ENCODE data around the gene KLHL35. TPM values are rescaled to one million over a fixed set of nuclear protein-coding genes. Genes with fewer than 3 reads are reported as not detected.

The KLHL35 gene
- total and polyA plus RNA-seq, 2 experiments from 2014 or later: 0.10 to 0.28 TPM

DNA sequence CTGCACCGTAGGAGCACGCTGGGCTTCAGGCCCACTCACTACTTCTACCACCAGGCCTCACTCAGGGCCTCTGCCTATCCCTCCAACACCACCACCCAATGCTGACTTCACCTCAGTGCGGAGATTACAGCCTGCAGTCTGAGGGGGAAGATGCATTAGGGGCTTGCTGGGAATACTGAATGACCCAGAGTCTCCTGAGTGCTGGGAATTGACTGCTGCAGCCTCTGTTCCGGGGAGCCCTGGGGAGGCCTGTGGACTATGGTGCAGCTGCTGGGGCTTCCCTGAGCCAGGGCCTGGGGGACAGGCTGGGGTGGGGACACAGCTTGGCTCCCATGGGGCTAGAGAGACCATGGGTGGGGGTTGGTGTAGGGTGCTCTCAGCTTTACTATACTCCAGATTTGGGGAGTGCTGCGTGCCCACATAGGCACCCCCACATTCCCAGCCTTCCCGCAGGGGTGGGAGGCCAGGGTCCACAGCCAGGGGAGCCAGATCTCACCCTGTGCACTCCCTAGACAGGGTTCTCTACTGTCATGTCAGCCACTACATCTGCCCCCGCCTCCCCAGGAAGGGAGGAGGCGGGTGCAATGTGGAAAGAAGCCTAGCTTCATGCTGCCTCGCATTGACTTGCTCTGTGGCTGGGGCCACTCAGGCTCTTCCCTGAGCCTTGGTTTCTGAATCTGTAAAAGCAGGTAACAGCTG is 48.4 kb upstream of the KLHL35 start:
- Histone ChIP-seq H3K36me3 (ENCODE audit: insufficient read depth) (no peaks in the 10 kb centered on the region), H4K20me1 (replicated peaks; ENCODE audit: insufficient read depth) (no peaks in the 10 kb centered on the region), H3K4me2 (no peak overlapping the region), H3K9me2 (ENCODE audit: insufficient read depth) (no peaks in the 10 kb centered on the region), H2AFZ (no peak overlapping the region), H3K27me3 (ENCODE audit: insufficient read depth) (no peaks in the 10 kb centered on the region), H3K79me2 (replicated peaks; ENCODE audit: insufficient read depth) (no peaks in the 10 kb centered on the region), H3K27ac (ENCODE audit: low read depth) (no peak overlapping the region), H3K4me3 (no peak overlapping the region), H3F3A (replicated peaks; ENCODE audit: low read depth) (no peaks in the 10 kb centered on the region), H3K4me1 (ENCODE audit: insufficient read depth) (no peaks in the 10 kb centered on the region)
- no peak overlapping the region; the same call in 1 of the 2 replicates for H3K27ac Mint-ChIP-seq
- peaks cover 10% of the 10 kb centered on the region for H3K27me3 Mint-ChIP-seq (ENCODE audit: insufficient read depth, low read depth, poor library complexity)
- no peak for DNase-seq (ENCODE audit: low spot score)
- no peaks in the 10 kb centered on the region for H3K36me3 Mint-ChIP-seq (ENCODE audit: low read depth)
- peaks cover 7% of the 10 kb centered on the region; the same call in 1 of the 3 replicates for H3K4me1 Mint-ChIP-seq
- no peaks in the 10 kb centered on the region for H3K9me3 Mint-ChIP-seq
- ATAC-seq: no peak; the same call in 1 of the 3 replicates
- no peak for TF ChIP-seq EZH2phosphoT487 (IDR thresholded peaks at IDR 0.05; ENCODE audit: unreplicated experiment)
- no peak for TF ChIP-seq CREB1 (CRISPR knock-in tag; IDR thresholded peaks at IDR 0.05; ENCODE audit: low read depth)
- TF ChIP-seq NANOG (IDR thresholded peaks at IDR 0.05; ENCODE audit: borderline replicate concordance): no peak
- TF ChIP-seq, protein P1, sequence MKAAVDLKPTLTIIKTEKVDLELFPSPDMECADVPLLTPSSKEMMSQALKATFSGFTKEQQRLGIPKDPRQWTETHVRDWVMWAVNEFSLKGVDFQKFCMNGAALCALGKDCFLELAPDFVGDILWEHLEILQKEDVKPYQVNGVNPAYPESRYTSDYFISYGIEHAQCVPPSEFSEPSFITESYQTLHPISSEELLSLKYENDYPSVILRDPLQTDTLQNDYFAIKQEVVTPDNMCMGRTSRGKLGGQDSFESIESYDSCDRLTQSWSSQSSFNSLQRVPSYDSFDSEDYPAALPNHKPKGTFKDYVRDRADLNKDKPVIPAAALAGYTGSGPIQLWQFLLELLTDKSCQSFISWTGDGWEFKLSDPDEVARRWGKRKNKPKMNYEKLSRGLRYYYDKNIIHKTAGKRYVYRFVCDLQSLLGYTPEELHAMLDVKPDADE (IDR thresholded peaks at IDR 0.05): no peak
- H3K4me3 Mint-ChIP-seq: no peak overlapping the region

DNA sequence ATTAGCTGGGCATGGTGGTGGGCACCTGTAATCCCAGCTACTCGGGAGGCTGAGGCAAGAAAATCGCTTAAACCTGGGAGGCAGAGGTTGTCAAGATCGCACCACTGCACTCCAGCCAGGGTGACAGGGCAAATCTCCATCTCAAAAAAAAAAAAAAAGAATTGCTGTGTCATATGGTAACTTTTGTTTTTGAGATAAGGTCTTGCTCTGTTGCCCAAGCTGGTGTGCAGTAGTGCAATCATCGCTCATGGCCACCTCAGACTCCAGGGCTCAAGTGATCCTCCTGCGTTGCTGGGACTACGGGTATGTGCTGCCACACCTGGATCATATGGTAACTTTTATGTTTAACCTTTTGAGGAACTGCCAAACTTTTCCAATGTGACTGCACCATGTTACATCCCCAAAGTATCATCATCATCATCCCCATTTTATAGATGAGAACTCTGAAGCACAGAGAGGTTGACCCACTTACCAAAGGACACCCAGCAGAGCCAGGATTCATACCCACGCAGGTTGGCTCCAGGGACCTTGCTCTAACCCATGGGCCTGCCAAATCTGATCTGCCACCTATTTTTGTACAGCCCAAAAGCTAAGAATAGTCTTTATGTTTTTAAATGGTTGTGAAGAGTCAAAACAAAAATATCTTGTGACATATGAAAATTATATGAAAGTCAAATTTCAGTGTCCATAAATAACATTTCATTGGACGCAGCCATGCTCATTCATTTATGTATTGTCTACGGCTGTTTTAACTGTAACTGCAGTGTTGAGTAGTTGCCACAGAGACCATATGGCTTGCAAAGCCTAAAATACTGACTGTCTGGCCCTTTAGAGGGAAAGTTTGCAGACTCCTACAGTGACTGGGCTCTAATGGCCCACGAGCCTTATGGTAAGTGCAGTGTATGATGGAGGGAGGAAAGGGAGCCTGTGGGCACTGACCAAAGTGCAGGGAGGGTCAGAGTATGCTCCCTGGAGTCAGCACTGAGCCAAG is 47.5 kb upstream of the KLHL35 start:
- H3K4me1 Mint-ChIP-seq: peaks cover 13% of the 10 kb centered on the region
- TF ChIP-seq NANOG (IDR thresholded peaks at IDR 0.05; ENCODE audit: borderline replicate concordance) (no peak), EZH2phosphoT487 (IDR thresholded peaks at IDR 0.05; ENCODE audit: unreplicated experiment) (no peak), ZNF331 (CRISPR knock-in tag; IDR thresholded peaks at IDR 0.05; ENCODE audit: low read depth) (no peak)
- TF ChIP-seq, protein P1 (IDR thresholded peaks at IDR 0.05): no peak
- TF ChIP-seq, protein P2, sequence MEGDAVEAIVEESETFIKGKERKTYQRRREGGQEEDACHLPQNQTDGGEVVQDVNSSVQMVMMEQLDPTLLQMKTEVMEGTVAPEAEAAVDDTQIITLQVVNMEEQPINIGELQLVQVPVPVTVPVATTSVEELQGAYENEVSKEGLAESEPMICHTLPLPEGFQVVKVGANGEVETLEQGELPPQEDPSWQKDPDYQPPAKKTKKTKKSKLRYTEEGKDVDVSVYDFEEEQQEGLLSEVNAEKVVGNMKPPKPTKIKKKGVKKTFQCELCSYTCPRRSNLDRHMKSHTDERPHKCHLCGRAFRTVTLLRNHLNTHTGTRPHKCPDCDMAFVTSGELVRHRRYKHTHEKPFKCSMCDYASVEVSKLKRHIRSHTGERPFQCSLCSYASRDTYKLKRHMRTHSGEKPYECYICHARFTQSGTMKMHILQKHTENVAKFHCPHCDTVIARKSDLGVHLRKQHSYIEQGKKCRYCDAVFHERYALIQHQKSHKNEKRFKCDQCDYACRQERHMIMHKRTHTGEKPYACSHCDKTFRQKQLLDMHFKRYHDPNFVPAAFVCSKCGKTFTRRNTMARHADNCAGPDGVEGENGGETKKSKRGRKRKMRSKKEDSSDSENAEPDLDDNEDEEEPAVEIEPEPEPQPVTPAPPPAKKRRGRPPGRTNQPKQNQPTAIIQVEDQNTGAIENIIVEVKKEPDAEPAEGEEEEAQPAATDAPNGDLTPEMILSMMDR (conservative IDR thresholded peaks at IDR 0.05; ENCODE audit: low read depth in 2 of 2): no peak
- TF ChIP-seq, protein P3, sequence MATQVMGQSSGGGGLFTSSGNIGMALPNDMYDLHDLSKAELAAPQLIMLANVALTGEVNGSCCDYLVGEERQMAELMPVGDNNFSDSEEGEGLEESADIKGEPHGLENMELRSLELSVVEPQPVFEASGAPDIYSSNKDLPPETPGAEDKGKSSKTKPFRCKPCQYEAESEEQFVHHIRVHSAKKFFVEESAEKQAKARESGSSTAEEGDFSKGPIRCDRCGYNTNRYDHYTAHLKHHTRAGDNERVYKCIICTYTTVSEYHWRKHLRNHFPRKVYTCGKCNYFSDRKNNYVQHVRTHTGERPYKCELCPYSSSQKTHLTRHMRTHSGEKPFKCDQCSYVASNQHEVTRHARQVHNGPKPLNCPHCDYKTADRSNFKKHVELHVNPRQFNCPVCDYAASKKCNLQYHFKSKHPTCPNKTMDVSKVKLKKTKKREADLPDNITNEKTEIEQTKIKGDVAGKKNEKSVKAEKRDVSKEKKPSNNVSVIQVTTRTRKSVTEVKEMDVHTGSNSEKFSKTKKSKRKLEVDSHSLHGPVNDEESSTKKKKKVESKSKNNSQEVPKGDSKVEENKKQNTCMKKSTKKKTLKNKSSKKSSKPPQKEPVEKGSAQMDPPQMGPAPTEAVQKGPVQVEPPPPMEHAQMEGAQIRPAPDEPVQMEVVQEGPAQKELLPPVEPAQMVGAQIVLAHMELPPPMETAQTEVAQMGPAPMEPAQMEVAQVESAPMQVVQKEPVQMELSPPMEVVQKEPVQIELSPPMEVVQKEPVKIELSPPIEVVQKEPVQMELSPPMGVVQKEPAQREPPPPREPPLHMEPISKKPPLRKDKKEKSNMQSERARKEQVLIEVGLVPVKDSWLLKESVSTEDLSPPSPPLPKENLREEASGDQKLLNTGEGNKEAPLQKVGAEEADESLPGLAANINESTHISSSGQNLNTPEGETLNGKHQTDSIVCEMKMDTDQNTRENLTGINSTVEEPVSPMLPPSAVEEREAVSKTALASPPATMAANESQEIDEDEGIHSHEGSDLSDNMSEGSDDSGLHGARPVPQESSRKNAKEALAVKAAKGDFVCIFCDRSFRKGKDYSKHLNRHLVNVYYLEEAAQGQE (IDR thresholded peaks at IDR 0.05; ENCODE audit: unreplicated experiment): no peak
- H2AFZ ChIP-seq: no peak overlapping the region
- no peaks in the 10 kb centered on the region for H3K27me3 ChIP-seq (ENCODE audit: insufficient read depth)
- H3K9me3 Mint-ChIP-seq: no peaks in the 10 kb centered on the region
- no peaks in the 10 kb centered on the region for H3K9me2 ChIP-seq (ENCODE audit: insufficient read depth)
- no peaks in the 10 kb centered on the region for H4K20me1 ChIP-seq (replicated peaks; ENCODE audit: insufficient read depth)
- H3K27ac Mint-ChIP-seq: no peak overlapping the region
- DNase-seq (ENCODE audit: low spot score): no peak
- no peaks in the 10 kb centered on the region for H3K36me3 ChIP-seq (ENCODE audit: insufficient read depth)
- H3F3A ChIP-seq (replicated peaks; ENCODE audit: low read depth): no peaks in the 10 kb centered on the region
- H3K4me3 ChIP-seq: no peak overlapping the region
- H3K4me1 ChIP-seq (ENCODE audit: insufficient read depth): peaks cover 5% of the 10 kb centered on the region; the same call in 1 of the 2 replicates
- no peaks in the 10 kb centered on the region for H3K36me3 Mint-ChIP-seq (ENCODE audit: low read depth)
- no peak overlapping the region; the same call in 2 of the 3 replicates for H3K4me3 Mint-ChIP-seq
- H3K4me2 ChIP-seq: no peak overlapping the region
- no peak overlapping the region for H3K27ac ChIP-seq (ENCODE audit: low read depth)
- ATAC-seq: no peak
- H3K27me3 Mint-ChIP-seq (ENCODE audit: insufficient read depth, low read depth, poor library complexity): peaks cover 13% of the 10 kb centered on the region
- H3K79me2 ChIP-seq (replicated peaks; ENCODE audit: insufficient read depth): no peaks in the 10 kb centered on the region

Data from GM23338 (cell line).